ENCODE measurements around the gene FSTL4.

DNA sequence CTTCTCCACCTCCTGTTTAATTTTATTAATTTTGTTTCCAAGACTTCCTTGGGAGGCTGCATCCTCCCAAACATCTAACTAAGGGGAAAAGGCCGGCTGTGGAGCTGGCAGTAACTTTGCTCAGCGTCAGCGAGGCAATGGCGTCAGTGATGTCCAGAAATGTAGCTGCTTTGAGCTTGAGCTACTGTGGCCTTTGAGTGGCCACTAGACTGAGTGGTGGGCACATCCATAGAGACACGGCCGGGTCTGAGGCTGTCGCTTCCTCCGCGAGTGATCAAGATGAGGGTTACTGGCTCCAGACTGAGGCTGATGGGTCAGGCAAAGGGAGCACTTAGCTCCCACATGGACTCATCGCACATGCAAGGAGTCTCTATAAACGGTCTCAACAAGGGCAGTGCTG, 283.5 kb downstream of the FSTL4 start:
- no peak for TF ChIP-seq EP300 (IDR thresholded peaks at IDR 0.05)
- TF ChIP-seq, protein P1, sequence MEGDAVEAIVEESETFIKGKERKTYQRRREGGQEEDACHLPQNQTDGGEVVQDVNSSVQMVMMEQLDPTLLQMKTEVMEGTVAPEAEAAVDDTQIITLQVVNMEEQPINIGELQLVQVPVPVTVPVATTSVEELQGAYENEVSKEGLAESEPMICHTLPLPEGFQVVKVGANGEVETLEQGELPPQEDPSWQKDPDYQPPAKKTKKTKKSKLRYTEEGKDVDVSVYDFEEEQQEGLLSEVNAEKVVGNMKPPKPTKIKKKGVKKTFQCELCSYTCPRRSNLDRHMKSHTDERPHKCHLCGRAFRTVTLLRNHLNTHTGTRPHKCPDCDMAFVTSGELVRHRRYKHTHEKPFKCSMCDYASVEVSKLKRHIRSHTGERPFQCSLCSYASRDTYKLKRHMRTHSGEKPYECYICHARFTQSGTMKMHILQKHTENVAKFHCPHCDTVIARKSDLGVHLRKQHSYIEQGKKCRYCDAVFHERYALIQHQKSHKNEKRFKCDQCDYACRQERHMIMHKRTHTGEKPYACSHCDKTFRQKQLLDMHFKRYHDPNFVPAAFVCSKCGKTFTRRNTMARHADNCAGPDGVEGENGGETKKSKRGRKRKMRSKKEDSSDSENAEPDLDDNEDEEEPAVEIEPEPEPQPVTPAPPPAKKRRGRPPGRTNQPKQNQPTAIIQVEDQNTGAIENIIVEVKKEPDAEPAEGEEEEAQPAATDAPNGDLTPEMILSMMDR (IDR thresholded peaks at IDR 0.05), result no peak
- TF ChIP-seq POLR2AphosphoS5 (IDR thresholded peaks at IDR 0.05), result no peak
